ENCODE data around the gene SH3RF3. TPM values are rescaled to one million over a fixed set of nuclear protein-coding genes. Genes with fewer than 3 reads are reported as not detected.
A peak's percentile ranks its signal among the peaks of the same experiment; 100 is the strongest.

The SH3RF3 gene
- total and polyA plus RNA-seq, 2 of the 13 experiments (the other 11 are each of a cell fraction or from before 2014, with no cell fraction given), result 0.04 TPM; not detected in 1

- Histone ChIP-seq H2AFZ (ENCODE audit: low read length) (no peak overlapping the region), H3K9ac (ENCODE audit: insufficient read depth, low read depth, low read length) (no peak overlapping the region), H4K20me1 (ENCODE audit: insufficient read depth, low read length) (no peaks in the 10 kb centered on the region), H3K4me3 (replicated peaks in 1 of 3; ENCODE audit: insufficient read depth in 1 of 3, low read depth in 2 of 3, low read length in 3 of 3) (no peak overlapping the region), H3K9me3 (ENCODE audit: low read length) (no peaks in the 10 kb centered on the region), H3K4me1 (ENCODE audit: insufficient read depth, low read length) (peaks cover 39% of the 10 kb centered on the region), H3K36me3 (replicated peaks in 1 of 2; ENCODE audit: control insufficient read depth in 1 of 2, insufficient read depth in 2 of 2, low read length in 2 of 2) (peaks cover 3% of the 10 kb centered on the region in 2 experiments; a peak in 2 of 5 replicates), H3K27ac (ENCODE audit: extremely low read length, insufficient read depth, low read length) (no peak overlapping the region), H3K27me3 (ENCODE audit: control insufficient read depth in 1 of 2, insufficient read depth in 2 of 2, low read length in 2 of 2) (peaks cover 3 to 15% of the 10 kb centered on the region in 2 experiments; a peak in 4 of 5 replicates), H3K79me2 (ENCODE audit: insufficient read depth, low read length) (no peaks in the 10 kb centered on the region), H3K4me2 (ENCODE audit: low read depth, low read length) (0 out of 2 replicates have a peak overlapping the region, but pooled peaks have one; percentile 2)
- peak; percentile 59 for ATAC-seq
- no peak for FAIRE-seq
- in situ Hi-C loops (cut with HindIII; ENCODE audit: extremely low pct_ligation_motif_present, low pct_unique_long_range_greater_than_20kb) (no loop called here), intact Hi-C loops (cut with micrococcal nuclease; ENCODE audit: unreplicated experiment) (no loop called here)
- no TSS peak for BruUV-seq (replicated peaks)
- ChIA-PET CTCF (ENCODE audit: low intra/inter-chr PET ratio, low total read pairs) (no interaction called here), POLR2A (interaction anchor here (1.2 kb wide), 1 partner anchor 153 kb away, joined by 4 read pairs; no protein-coding TSS in a partner anchor)
- 70% methylated on average over 10 of the region's 10 CpGs for WGBS (ENCODE audit: low lambda C conversion rate)
- peak; percentile 37 for DNase-seq (ENCODE audit: low spot score)
- TF ChIP-seq ZNF770 (CRISPR knock-in tag; IDR thresholded peaks at IDR 0.05) (peak; percentile 63), HNF4G (IDR thresholded peaks at IDR 0.05; ENCODE audit: borderline replicate concordance, low read depth, low read length) (peak; percentile 32; the same call in 1 of the 2 replicates), HNF4G (CRISPR knock-in tag; IDR thresholded peaks at IDR 0.05; ENCODE audit: borderline replicate concordance, low read depth) (no peak), SALL1 (CRISPR knock-in tag; IDR thresholded peaks at IDR 0.05) (peak; percentile 29; the same call in 1 of the 2 replicates), NRL (CRISPR knock-in tag; IDR thresholded peaks at IDR 0.05; ENCODE audit: borderline replicate concordance) (peak; percentile 22; the same call in 1 of the 2 replicates), REL (CRISPR knock-in tag; conservative IDR thresholded peaks at IDR 0.05) (no peak), ZNF292 (CRISPR knock-in tag; IDR thresholded peaks at IDR 0.05; ENCODE audit: borderline replicate concordance, low read depth) (peak; percentile 41; the same call in 1 of the 2 replicates), RARG (CRISPR knock-in tag; IDR thresholded peaks at IDR 0.05; ENCODE audit: low read depth) (no peak), NR0B2 (CRISPR knock-in tag; IDR thresholded peaks at IDR 0.05) (no peak), ZMYM3 (CRISPR knock-in tag; IDR thresholded peaks at IDR 0.05) (0 out of 2 replicates have a peak, but pooled peaks have one; percentile 32)
- TF ChIP-seq, protein P1, sequence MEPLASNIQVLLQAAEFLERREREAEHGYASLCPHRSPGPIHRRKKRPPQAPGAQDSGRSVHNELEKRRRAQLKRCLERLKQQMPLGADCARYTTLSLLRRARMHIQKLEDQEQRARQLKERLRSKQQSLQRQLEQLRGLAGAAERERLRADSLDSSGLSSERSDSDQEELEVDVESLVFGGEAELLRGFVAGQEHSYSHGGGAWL (CRISPR knock-in tag; IDR thresholded peaks at IDR 0.05), result no peak
- TF ChIP-seq, protein P2, sequence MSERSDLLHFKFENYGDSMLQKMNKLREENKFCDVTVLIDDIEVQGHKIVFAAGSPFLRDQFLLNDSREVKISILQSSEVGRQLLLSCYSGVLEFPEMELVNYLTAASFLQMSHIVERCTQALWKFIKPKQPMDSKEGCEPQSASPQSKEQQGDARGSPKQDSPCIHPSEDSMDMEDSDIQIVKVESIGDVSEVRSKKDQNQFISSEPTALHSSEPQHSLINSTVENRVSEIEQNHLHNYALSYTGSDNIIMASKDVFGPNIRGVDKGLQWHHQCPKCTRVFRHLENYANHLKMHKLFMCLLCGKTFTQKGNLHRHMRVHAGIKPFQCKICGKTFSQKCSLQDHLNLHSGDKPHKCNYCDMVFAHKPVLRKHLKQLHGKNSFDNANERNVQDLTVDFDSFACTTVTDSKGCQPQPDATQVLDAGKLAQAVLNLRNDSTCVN (CRISPR knock-in tag; IDR thresholded peaks at IDR 0.05; ENCODE audit: borderline replicate concordance), result 0 out of 2 replicates have a peak, but pooled peaks have one; percentile 20
These were observed 408.7 kb downstream of the SH3RF3 start for GRCh38 chr2:109537565-109538222.
